GM15510 (cell line): Measurements from ENCODE around the gene GPX7.
A peak's percentile ranks its signal among the peaks of the same experiment; 100 is the strongest.

Experiments
- POLR2A ChIP-seq: IDR thresholded peaks from 3 replicates; pipeline ENCODE4 v1.6.1; 2011; ENCODE audit warnings: borderline replicate concordance; ENCODE audit not compliant: insufficient read length; ENCODE audit errors: extremely low read depth

The GPX7 gene

GRCh38 chr1:52633291-52633754 is 31.2 kb downstream of the GPX7 start:
- no peak for TF ChIP-seq POLR2A

- no peak for TF ChIP-seq POLR2A
These were observed 31.9 kb downstream of the GPX7 start for GRCh38 chr1:52634111-52634510.

GRCh38 chr1:52635321-52636089 is 33.3 kb downstream of the GPX7 start:
- no peak for TF ChIP-seq POLR2A

GRCh38 chr1:52636721-52637695 is 34.8 kb downstream of the GPX7 start:
- TF ChIP-seq POLR2A, result peak; percentile 19

- no peak for TF ChIP-seq POLR2A
These were observed 35.8 kb downstream of the GPX7 start for GRCh38 chr1:52637946-52638345.

- TF ChIP-seq POLR2A, result no peak
These were observed 38.5 kb downstream of the GPX7 start for GRCh38 chr1:52640697-52641096.

GRCh38 chr1:52641307-52641706 is 39.1 kb downstream of the GPX7 start:
- no peak for TF ChIP-seq POLR2A

- no peak for TF ChIP-seq POLR2A
These were observed 43.1 kb downstream of the GPX7 start for GRCh38 chr1:52645261-52645660.

GRCh38 chr1:52651904-52652303 is 49.7 kb downstream of the GPX7 start:
- no peak for TF ChIP-seq POLR2A

- no peak for TF ChIP-seq POLR2A
These were observed 51.2 kb downstream of the GPX7 start for GRCh38 chr1:52653207-52653849.

GRCh38 chr1:52654063-52654462 is 51.9 kb downstream of the GPX7 start:
- TF ChIP-seq POLR2A, result no peak

GRCh38 chr1:52657702-52658101 is 55.5 kb downstream of the GPX7 start:
- TF ChIP-seq POLR2A, result no peak
